GM19452 (cell line): ENCODE measurements around the gene GCLC.
"Not testable (repeated sequence)": the region's sequence is repeated elsewhere in the genome, so short reads cannot be mapped to it uniquely, and the experiment has no call there.

ENCODE experiments used
- ATAC-seq: cut with Tn5 transposase; IDR thresholded peaks from one replicate; pipeline ENCODE4 v1.9.1; 2021; ENCODE audit not compliant: unreplicated experiment

Gene GCLC

GRCh38 chr6:53495506-53496499, 49.1 kb downstream of the GCLC start:
- no peak for ATAC-seq

- ATAC-seq = no peak
These were observed 50.8 kb downstream of the GCLC start for GRCh38 chr6:53494076-53494475.

- ATAC-seq = no peak
These were observed 51.3 kb downstream of the GCLC start for GRCh38 chr6:53493635-53494025.

- no peak for ATAC-seq
These were observed 51.9 kb downstream of the GCLC start for GRCh38 chr6:53492860-53493634.

DNA sequence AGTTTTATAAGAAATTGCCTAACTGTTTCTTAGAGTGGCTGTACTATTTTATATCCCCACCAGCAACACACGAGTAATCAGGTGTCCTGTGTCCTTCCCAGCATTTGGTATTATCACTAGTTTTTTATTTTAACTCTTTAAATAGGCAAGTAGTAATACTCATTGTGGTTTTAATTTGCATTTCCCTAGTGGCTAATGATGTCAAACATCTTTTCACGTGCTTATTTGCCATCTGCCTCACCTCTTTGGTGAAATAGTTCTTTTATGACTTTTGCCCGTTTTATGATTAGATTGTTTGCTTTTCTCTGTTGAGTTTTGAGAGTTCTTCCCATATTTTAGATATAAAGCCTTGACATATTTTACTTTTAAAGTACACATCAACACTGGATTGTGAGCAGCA, 57.8 kb downstream of the GCLC start:
- ATAC-seq = no peak

DNA sequence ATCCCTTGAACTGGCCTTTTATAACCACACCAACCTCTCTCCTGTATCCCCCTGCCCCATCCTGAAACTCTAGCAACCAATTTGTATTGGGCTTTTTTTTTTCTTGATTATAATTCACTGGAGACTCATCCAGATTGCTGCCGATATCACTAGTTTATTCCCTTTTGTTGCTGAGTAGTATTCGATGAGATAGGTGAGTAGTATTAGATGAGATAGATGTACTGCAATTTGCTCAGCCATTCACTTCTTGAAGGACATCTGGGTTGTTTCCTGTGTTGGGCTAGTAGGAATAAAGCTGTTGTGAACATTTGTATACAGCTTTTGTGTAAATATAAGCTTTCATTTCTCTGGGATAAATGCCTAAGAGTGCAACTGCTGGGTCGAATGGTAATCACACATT, 58.2 kb downstream of the GCLC start:
- no peak for ATAC-seq

- ATAC-seq = no peak
These were observed 60.2 kb downstream of the GCLC start for GRCh38 chr6:53484476-53485280.

DNA sequence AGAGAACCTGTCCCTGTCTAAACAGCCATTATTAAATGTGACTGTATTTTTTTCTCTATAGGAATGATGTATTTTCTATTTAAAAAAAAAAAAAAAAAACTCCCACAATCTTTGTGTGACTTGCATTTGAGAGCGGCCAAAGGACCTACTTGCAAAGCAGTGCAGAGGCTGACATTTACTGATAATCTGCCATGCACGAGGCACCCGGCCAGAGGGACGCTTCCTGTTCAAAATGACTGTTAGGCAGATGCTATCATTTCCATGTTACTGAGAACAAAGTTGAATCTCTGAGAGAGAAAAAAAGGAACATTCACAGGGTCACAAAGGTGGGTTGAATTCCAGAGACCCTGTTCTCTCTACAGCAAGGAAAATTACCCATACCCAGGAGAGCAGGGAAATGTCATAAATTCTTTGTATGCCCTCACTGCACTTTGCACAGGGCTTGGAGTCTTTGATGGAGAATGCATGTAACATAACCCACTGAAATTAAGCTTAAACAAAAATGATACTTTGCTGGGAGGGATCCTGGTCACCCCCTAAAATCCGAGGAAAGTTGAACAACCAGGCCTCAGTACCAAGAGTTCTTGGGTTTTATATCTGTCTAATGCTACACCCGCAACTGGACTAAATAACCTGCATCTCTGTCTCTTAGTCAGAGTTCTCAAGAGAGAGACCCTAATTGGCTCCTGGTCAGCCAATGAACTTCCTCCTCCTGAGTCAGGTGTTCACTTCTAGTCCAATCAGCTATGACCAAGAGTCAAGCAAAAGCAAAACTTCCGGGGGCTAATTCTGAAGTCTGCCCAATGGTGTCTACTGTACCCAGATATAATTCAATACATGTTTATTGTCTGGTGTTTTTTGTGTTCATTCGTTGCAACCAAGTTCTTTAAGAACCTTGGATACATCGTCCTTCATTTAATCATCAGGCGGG, 61.2 kb downstream of the GCLC start:
- no peak for ATAC-seq

DNA sequence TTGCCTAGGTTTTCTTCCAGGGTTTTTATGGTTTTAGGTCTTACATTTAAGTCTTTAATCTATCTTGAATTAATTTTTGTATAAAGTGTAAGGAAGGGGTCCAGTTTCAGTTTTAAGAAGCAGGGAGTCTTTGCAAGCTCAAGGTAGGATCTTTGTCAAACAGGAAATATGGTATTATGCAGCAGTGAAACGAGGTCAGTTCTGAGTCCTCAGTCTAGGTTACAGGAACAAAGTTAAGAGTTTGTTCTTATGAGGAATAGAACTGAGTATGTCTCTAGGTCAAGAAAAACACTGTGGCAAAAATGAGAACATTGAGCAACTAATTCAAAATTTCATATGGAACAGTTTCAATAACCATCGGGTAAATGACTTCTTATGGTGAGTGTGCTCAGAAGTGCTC, 63.6 kb downstream of the GCLC start:
- ATAC-seq = no peak

DNA sequence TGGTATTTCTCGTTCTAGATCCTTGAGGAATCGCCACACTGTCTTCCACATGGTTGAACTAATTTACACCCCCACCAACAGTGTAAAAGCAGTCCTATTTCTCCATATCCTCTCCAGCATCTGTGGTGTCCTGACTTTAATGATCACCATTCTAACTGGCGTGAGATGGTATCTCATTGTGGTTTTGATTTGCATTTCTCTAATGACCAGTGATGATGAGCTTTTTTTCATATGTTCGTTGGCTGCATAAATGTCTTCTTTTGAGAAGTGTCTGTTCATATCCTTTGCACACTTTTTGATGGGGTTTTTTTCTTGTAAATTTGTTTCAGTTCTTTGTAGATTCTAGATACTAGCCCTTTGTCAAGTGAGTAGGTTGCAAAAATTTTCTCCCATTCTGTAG, 64.1 kb downstream of the GCLC start:
- not testable (repeated sequence) for ATAC-seq

DNA sequence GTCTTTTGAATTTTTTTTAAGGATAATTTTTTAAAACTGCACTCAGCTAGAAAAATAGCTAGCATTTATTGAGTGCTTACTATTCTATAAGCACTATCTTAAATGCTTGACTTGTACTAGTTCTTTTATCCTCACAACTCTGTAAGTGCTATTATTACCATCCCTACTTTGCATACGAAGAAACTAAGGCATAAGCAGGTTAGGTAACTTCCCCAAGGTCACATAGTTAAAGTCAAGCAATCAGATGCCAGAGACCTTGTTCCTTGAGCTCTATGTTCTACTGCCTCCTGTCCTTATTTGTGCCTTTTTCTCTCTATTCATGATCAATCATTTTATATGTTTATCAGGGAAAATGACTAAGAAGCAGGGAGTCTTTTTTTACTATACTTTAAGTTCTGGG, 65.0 kb downstream of the GCLC start:
- no peak for ATAC-seq

DNA sequence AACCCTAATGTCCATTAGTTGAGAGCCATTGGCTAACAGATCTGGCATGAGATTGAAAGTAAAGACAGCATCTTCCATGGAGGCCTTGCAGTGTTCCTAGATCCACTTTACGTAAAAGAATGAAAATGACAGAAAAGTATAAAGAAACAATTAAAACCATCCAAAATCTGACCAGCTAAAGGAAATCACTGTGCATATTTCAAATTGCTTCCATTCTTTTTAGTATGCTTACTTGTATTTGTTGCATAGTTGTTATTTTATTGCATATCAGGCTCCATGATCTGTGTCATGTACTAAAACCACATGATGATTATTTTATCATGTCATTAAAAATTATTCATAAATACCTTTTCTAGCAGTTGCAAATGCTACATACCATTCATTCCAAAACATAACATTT, 67.9 kb downstream of the GCLC start:
- ATAC-seq = no peak

DNA sequence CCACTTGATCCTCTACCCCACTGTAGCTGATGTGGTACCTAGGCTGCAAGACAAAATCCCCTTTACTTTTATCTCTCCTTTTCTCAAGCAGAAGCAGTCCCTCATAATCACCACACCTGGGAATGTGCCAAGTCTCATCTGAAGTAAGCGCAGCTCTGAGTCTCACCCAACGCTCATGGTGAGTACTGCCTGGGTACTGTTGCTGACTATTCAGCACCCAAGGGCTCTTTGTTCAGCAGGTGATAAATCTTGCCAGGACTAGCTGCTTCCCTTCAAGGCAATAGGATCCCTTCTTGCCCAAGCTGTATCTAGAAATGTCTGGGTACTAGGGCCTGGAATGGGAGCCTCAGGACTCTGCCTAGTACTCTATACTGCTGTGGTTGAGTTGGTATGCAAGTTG, 70.9 kb downstream of the GCLC start:
- ATAC-seq = no peak

- ATAC-seq = no peak
These were observed 75.7 kb downstream of the GCLC start for GRCh38 chr6:53469163-53469562.

DNA sequence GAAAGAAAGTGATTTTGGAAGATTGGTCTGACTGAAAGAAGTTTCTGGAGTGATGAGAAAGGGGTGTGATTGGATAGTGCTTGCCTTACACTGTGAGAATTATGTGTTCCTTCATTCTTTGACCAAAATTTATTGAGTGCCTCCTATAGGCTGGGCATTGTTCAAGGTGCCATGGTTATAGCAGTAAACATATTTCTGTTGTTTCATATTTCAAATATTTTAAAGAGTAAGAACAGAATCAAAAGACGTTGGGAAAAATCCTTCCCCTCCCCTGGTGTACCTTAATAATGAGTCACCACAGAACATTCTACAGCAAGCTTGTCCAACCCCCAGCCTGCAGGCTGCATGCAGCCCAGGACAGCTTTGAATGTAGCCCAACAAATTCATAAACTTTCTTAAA, 78.6 kb downstream of the GCLC start:
- no peak for ATAC-seq

DNA sequence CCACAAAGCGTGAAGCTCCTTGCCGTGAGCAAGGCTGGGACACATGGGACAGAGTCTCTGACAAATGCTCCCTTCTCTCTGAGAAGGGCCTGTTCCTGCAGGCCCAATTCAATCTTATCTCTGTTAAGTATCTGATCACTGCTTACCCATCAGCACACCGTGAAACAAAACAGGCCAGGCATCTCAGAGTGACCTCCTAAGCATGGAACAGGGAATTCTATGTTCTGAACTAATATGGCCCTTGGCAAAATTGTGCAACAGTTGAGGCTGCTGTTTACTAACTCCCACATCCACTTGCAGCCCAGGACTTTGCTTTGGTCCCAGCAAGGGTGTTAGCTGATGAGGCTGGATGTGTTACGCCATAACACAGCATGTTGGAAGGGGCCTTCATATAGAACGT, 79.2 kb downstream of the GCLC start:
- no peak for ATAC-seq

DNA sequence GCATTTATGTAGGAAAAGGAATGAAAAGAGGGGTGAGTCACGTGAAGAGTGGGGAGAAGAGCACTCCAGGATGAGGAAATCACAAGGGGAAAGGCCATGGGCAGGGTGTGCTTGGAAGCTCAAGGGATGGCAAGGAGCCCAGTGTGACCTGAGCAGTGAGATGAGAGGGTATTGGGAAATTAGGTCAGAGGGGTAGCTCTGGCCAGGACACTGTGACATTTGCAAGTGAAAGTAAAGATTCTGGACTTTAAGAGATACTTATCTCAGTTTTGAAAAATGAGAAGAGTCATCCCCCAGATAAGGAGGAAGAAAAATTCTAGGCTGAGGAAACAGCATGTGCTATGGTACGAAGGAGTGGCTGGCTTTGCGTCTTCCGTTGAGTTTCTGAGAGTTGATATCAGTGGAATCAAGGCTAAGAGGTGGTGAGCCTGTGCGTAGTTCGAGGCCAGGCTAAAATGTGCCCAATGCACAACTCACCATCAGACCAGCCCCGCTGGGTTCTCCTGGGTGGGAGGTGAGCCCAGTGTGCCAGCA, 79.9 kb downstream of the GCLC start:
- no peak for ATAC-seq

- no peak for ATAC-seq
These were observed 80.4 kb downstream of the GCLC start for GRCh38 chr6:53464483-53464882.

DNA sequence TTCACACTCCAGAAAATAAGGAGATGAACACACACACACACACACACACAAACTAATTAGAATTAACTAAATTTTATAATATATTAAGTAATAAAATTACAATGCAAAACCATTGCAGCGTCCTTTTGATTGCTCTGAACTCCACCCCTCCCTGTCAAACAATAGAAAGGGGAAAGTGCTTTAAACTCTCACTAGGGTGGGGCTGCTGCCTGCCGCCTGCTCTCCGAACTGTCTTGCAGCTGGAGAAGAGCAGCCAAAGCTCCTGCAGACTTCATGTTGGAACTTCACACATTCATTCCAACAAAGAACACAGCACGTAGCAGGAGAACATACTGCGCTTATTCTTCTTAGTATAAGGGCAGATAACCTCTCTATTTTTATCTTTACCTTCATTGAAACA, 83.2 kb downstream of the GCLC start:
- ATAC-seq = no peak
